Measurements from ENCODE around the gene PTGR2. TPM values are rescaled to one million over a fixed set of nuclear protein-coding genes. Genes with fewer than 3 reads are reported as not detected.
A peak's percentile ranks its signal among the peaks of the same experiment; 100 is the strongest.

The PTGR2 gene
- total and polyA plus RNA-seq, 8 donors = 9.9 to 17.2 (median 11.2) TPM

GRCh38 chr14:73870525-73871235 is 19.0 kb downstream of the PTGR2 start:
- no peaks in the 10 kb centered on the region for H3K9me3 ChIP-seq
- no peak overlapping the region for H3K27ac ChIP-seq
- peaks cover 0 to 5% of the 10 kb centered on the region in 2 donors for H3K36me3 ChIP-seq
- DNase-seq = no peak
- intact Hi-C loops (cut with DNase I) = no loop called here
- no peaks in the 10 kb centered on the region for H3K27me3 ChIP-seq
- H3K4me1 ChIP-seq = no peaks in the 10 kb centered on the region
- no peak for ATAC-seq
- H3K4me3 ChIP-seq = no peak overlapping the region
- no peak for TF ChIP-seq CTCF (IDR thresholded peaks at IDR 0.05)

- no peaks in the 10 kb centered on the region for H3K27me3 ChIP-seq
- intact Hi-C loops (cut with DNase I) = no loop called here
- H3K4me1 ChIP-seq = peaks cover 0 to 4% of the 10 kb centered on the region in 2 donors
- no peak overlapping the region for H3K4me3 ChIP-seq
- peaks cover 0 to 5% of the 10 kb centered on the region in 2 donors for H3K36me3 ChIP-seq
- H3K27ac ChIP-seq = no peak overlapping the region
- ATAC-seq (no peak), DNase-seq (no peak)
- TF ChIP-seq CTCF (IDR thresholded peaks at IDR 0.05) = no peak
- H3K9me3 ChIP-seq = no peaks in the 10 kb centered on the region
Observed at GRCh38 chr14:73873660-73874059, 22.0 kb downstream of the PTGR2 start.

- no peaks in the 10 kb centered on the region for H3K27me3 ChIP-seq
- no peak overlapping the region for H3K27ac ChIP-seq
- intact Hi-C loops (cut with DNase I) = no loop called here
- TF ChIP-seq CTCF (IDR thresholded peaks at IDR 0.05) = no peak
- ATAC-seq (peak; percentile 96), DNase-seq (peak in 1 of 4 donors; percentile 63)
- no peak overlapping the region for H3K4me3 ChIP-seq
- H3K36me3 ChIP-seq = peaks cover 0 to 5% of the 10 kb centered on the region in 2 donors
- H3K9me3 ChIP-seq = no peaks in the 10 kb centered on the region
- H3K4me1 ChIP-seq = peaks cover 0 to 4% of the 10 kb centered on the region in 2 donors
Observed at GRCh38 chr14:73877790-73878189, 26.2 kb downstream of the PTGR2 start.

- Histone ChIP-seq H3K4me3 (no peak overlapping the region), H3K27me3 (no peaks in the 10 kb centered on the region), H3K9me3 (no peaks in the 10 kb centered on the region), H3K27ac (no peak overlapping the region), H3K4me1 (peaks cover 0 to 4% of the 10 kb centered on the region in 2 donors), H3K36me3 (peaks cover 0 to 5% of the 10 kb centered on the region in 2 donors)
- intact Hi-C loops (cut with DNase I) = no loop called here
- ATAC-seq (no peak), DNase-seq (no peak)
- TF ChIP-seq CTCF (IDR thresholded peaks at IDR 0.05) = no peak
Observed at GRCh38 chr14:73878436-73878835, 26.8 kb downstream of the PTGR2 start.

- TF ChIP-seq CTCF (IDR thresholded peaks at IDR 0.05) = no peak
- Histone ChIP-seq H3K4me1 (peaks cover 0 to 4% of the 10 kb centered on the region in 2 donors), H3K9me3 (no peaks in the 10 kb centered on the region), H3K36me3 (peaks cover 0 to 5% of the 10 kb centered on the region in 2 donors), H3K27me3 (no peaks in the 10 kb centered on the region), H3K27ac (no peak overlapping the region), H3K4me3 (no peak overlapping the region)
- DNase-seq = no peak
- intact Hi-C loops (cut with DNase I) = no loop called here
- no peak for ATAC-seq
Observed at GRCh38 chr14:73879027-73879426, 27.4 kb downstream of the PTGR2 start.
